SK-N-SH (cell line): ENCODE results near the gene OPA1. TPM values are rescaled to one million over a fixed set of nuclear protein-coding genes. Genes with fewer than 3 reads are reported as not detected.

Experiments used
- CTCF ChIA-PET: fragments of 300-600, 350-600 bp; formaldehyde crosslinking; extraction: SDS; loops from one replicate; lab custom pipeline; 2021; lab: Yijun Ruan, JAX
- POLR2A ChIA-PET: fragments of 350-600 bp; sonication (Branson Sonifier 250); formaldehyde crosslinking; extraction: SDS; loops from one replicate; lab custom pipeline; 2020; ENCODE audit warnings: antibody characterized with exemption, inconsistent platforms; lab: Yijun Ruan, JAX
- DNase-seq: peaks from one replicate; pipeline ENCODE4 v3.0.0; 2012
- H2AFZ ChIP-seq: fragments of 200-600 bp; sonication (generic); 2 replicates; pipeline ENCODE4 v1.8.1; 2016; ENCODE audit warnings: antibody characterized with exemption, mild to moderate bottlenecking, low read depth
- H3F3A ChIP-seq: fragments of 200-600 bp; sonication (generic); replicated peaks from 2 replicates; pipeline ENCODE3; 2016; ENCODE audit warnings: antibody characterized with exemption, mild to moderate bottlenecking; ENCODE audit not compliant: insufficient read depth
- H3K27ac ChIP-seq, 2 experiments: fragments of 200-500 bp in 1 of 2; fragments of 200-600 bp in 1 of 2; sonication (Bioruptor generic) in 1 of 2; sonication (generic), shearing (Covaris generic) in 1 of 2; 2 replicates each; pipeline versions ENCODE4 v1.5.1 to v1.6.1; 2014 to 2016; ENCODE audit warnings: low read depth in 2 of 2, inconsistent platforms in 1 of 2, low read length in 1 of 2, mild to moderate bottlenecking in 1 of 2, mixed read lengths in 1 of 2
- H3K27me3 ChIP-seq: fragments of 200-600 bp; sonication (generic), shearing (Covaris generic); 2 replicates; pipeline ENCODE4 v1.6.1; 2016; ENCODE audit warnings: mixed run types; ENCODE audit not compliant: insufficient read depth
- H3K36me3 ChIP-seq, 2 experiments: fragments of 200-500 bp in 1 of 2; fragments of 200-600 bp in 1 of 2; sonication (Bioruptor generic) in 1 of 2; sonication (generic) in 1 of 2; replicated peaks in 1 of 2; 2 replicates each; pipeline versions ENCODE3 to v1.5.1; 2014 to 2016; ENCODE audit warnings: low read length in 1 of 2, mild to moderate bottlenecking in 1 of 2; ENCODE audit not compliant: insufficient read depth in 2 of 2, control insufficient read depth in 1 of 2
- H3K4me1 ChIP-seq, 2 experiments: fragments of 200-500 bp in 1 of 2; fragments of 200-600 bp in 1 of 2; sonication (Bioruptor generic) in 1 of 2; sonication (generic), shearing (Covaris generic) in 1 of 2; 2 replicates each; pipeline versions ENCODE4 v1.5.1 to v1.6.1; 2014 to 2016; ENCODE audit warnings: low read depth in 1 of 2, low read length in 1 of 2, mixed run types in 1 of 2; ENCODE audit not compliant: insufficient read depth in 2 of 2, control insufficient read depth in 1 of 2
- H3K4me2 ChIP-seq: fragments of 200-600 bp; sonication (generic), shearing (Covaris generic); 2 replicates; pipeline ENCODE4 v1.6.1; 2017; ENCODE audit warnings: mixed run types
- H3K4me3 ChIP-seq, 2 experiments: fragments of 200-500 bp in 1 of 2; fragments of 200-600 bp in 1 of 2; sonication (Bioruptor generic) in 1 of 2; sonication (generic), shearing (Covaris generic) in 1 of 2; 2 replicates each; pipeline versions ENCODE4 v1.5.1 to v1.8.1; 2014 to 2016; ENCODE audit warnings: low read depth in 2 of 2, inconsistent platforms in 1 of 2, low read length in 1 of 2, mild to moderate bottlenecking in 1 of 2, mixed read lengths in 1 of 2, moderate library complexity in 1 of 2
- H3K79me2 ChIP-seq: fragments of 200-600 bp; sonication (generic); 2 replicates; pipeline ENCODE4 v1.8.1; 2017; ENCODE audit warnings: mild to moderate bottlenecking; ENCODE audit not compliant: insufficient read depth
- H3K9ac ChIP-seq: fragments of 200-600 bp; sonication (generic); 2 replicates; pipeline ENCODE4 v1.6.1; 2017; ENCODE audit warnings: mixed run types
- H3K9me2 ChIP-seq: fragments of 200-600 bp; sonication (generic); 2 replicates; pipeline ENCODE4 v1.6.1; 2017; ENCODE audit warnings: mixed run types
- H3K9me3 ChIP-seq: fragments of 200-600 bp; sonication (generic); 2 replicates; pipeline ENCODE4 v1.6.1; 2017; ENCODE audit warnings: mixed run types, mild to moderate bottlenecking, moderate library complexity
- H4K20me1 ChIP-seq: fragments of 200-600 bp; sonication (generic); 2 replicates; pipeline ENCODE4 v1.6.1; 2017; ENCODE audit warnings: mild to moderate bottlenecking, mixed run types; ENCODE audit not compliant: insufficient read depth
- CHD2 ChIP-seq: fragments of 150-350 bp; IDR thresholded peaks from 2 replicates; pipeline ENCODE4 v1.6.1; 2018; ENCODE audit warnings: low read length; ENCODE audit not compliant: partially characterized antibody
- ELF1 ChIP-seq: IDR thresholded peaks from 2 replicates; pipeline ENCODE4 v1.4.0; 2012
- EP300 ChIP-seq, 2 experiments: IDR thresholded peaks; 2 replicates each; pipeline versions ENCODE4 v1.4.0 to v1.6.1; 2012; ENCODE audit warnings: borderline replicate concordance in 1 of 2, low read depth in 1 of 2, low read length in 1 of 2
- FOXJ3 ChIP-seq: sonication (generic); formaldehyde crosslinking; IDR thresholded peaks from 2 replicates; pipeline ENCODE4 v1.5.1; 2020; ENCODE audit warnings: mild to moderate bottlenecking, missing genetic modification reagents
- FOXM1 ChIP-seq: IDR thresholded peaks from 2 replicates; pipeline ENCODE4 v1.4.0; 2012; ENCODE audit warnings: low read depth, mild to moderate bottlenecking
- GABPA ChIP-seq: IDR thresholded peaks from 2 replicates; pipeline ENCODE4 v1.4.0; 2012; ENCODE audit warnings: low read depth, mild to moderate bottlenecking
- IRF3 ChIP-seq: fragments of 150-350 bp; IDR thresholded peaks from 2 replicates; pipeline ENCODE4 v1.6.1; 2016; ENCODE audit warnings: mild to moderate bottlenecking, low read depth, low read length
- JUND ChIP-seq: IDR thresholded peaks from 2 replicates; pipeline ENCODE4 v1.4.0; 2012
- MAX ChIP-seq: IDR thresholded peaks from 2 replicates; pipeline ENCODE4 v1.4.0; 2012; ENCODE audit warnings: low read depth
- NRF1 ChIP-seq: IDR thresholded peaks from 2 replicates; pipeline ENCODE4 v1.6.1; 2012; ENCODE audit warnings: low read depth, mild to moderate bottlenecking, low read length
- PBX3 ChIP-seq: IDR thresholded peaks from 2 replicates; pipeline ENCODE4; 2012
- RCOR1 ChIP-seq: fragments of 150-350 bp; IDR thresholded peaks from 2 replicates; pipeline ENCODE4 v1.6.1; 2017; ENCODE audit warnings: antibody characterized with exemption, low read length
- REST ChIP-seq: IDR thresholded peaks from 2 replicates; pipeline ENCODE4 v1.6.1; 2012; ENCODE audit warnings: mild to moderate bottlenecking, low read depth, low read length, moderate library complexity
- RFX5 ChIP-seq: IDR thresholded peaks from 2 replicates; pipeline ENCODE4 v1.6.1; 2012; ENCODE audit warnings: mild to moderate bottlenecking, improper control_type of control experiment, low read length
- SMC3 ChIP-seq: IDR thresholded peaks from 2 replicates; pipeline ENCODE4 v1.6.1; 2012; ENCODE audit warnings: low read depth, low read length, improper control_type of control experiment
- TCF12 ChIP-seq: IDR thresholded peaks from 2 replicates; pipeline ENCODE4 v1.4.0; 2012
- TEAD4 ChIP-seq: IDR thresholded peaks from 2 replicates; pipeline ENCODE4 v1.4.0; 2012; ENCODE audit warnings: mild to moderate bottlenecking, borderline replicate concordance; ENCODE audit not compliant: insufficient read depth
- YY1 ChIP-seq: IDR thresholded peaks from 2 replicates; pipeline ENCODE4 v1.4.0; 2012; ENCODE audit warnings: low read depth, mild to moderate bottlenecking
- WGBS: methylation state at CpG from one replicate; pipeline ENCODE4 v1.1.6; 2017; ENCODE audit warnings: low lambda C conversion rate; 5-methylcytosine and 5-hydroxymethylcytosine counted together
- polyA plus RNA-seq, 3 experiments: library from polyadenylated mRNA; depleted of rRNA; stranded (reverse); fragments of >200 nt; gene quantifications; 2 replicates each; pipeline ENCODE4 v1.2.3, GENCODE V29; 2012

Gene OPA1
- polyA plus RNA-seq, 1 of the 3 experiments (the other 2 are of a cell fraction), result 11.4 TPM

- CTCF ChIA-PET, result no interaction called here
- no peak overlapping the region for H2AFZ ChIP-seq
- no peaks in the 10 kb centered on the region for H3K9me2 ChIP-seq
- H3K36me3 ChIP-seq, result no peaks in the 10 kb centered on the region
- POLR2A ChIA-PET, result no interaction called here
- no peaks in the 10 kb centered on the region; the same call in 1 of the 2 replicates for H3K27me3 ChIP-seq
- no peak for DNase-seq
- no peaks in the 10 kb centered on the region for H4K20me1 ChIP-seq
- H3K27ac ChIP-seq, result no peak overlapping the region
- no peak overlapping the region for H3K4me3 ChIP-seq
- H3K9ac ChIP-seq, result no peak overlapping the region
- 34% methylated on average over 3 of the region's 3 CpGs for WGBS
- no peaks in the 10 kb centered on the region for H3K79me2 ChIP-seq
- no peaks in the 10 kb centered on the region for H3F3A ChIP-seq
- TF ChIP-seq RCOR1 (no peak), NRF1 (no peak), SMC3 (no peak), TEAD4 (no peak), JUND (no peak), REST (no peak), TCF12 (no peak), MAX (no peak), GABPA (no peak)
- TF ChIP-seq, all 33 proteins: peak for 0
- no peaks in the 10 kb centered on the region for H3K4me1 ChIP-seq
- H3K4me2 ChIP-seq, result no peak overlapping the region
- no peaks in the 10 kb centered on the region for H3K9me3 ChIP-seq
These were observed 127.2 kb downstream of the OPA1 start for GRCh38 chr3:193720169-193720568.

- Histone ChIP-seq H4K20me1 (no peaks in the 10 kb centered on the region), H3K27me3 (no peaks in the 10 kb centered on the region; the same call in 1 of the 2 replicates), H3K9me3 (no peaks in the 10 kb centered on the region), H3K27ac (no peak overlapping the region), H3K79me2 (no peaks in the 10 kb centered on the region), H3K4me1 (no peaks in the 10 kb centered on the region), H3K4me2 (no peak overlapping the region), H2AFZ (no peak overlapping the region), H3K4me3 (no peak overlapping the region), H3K9ac (no peak overlapping the region), H3K36me3 (no peaks in the 10 kb centered on the region), H3F3A (no peaks in the 10 kb centered on the region), H3K9me2 (no peaks in the 10 kb centered on the region)
- ChIA-PET POLR2A (no interaction called here), CTCF (no interaction called here)
- DNase-seq, result no peak
- WGBS, result 61% methylated on average over 3 of the region's 3 CpGs
- TF ChIP-seq ELF1 (no peak), SMC3 (no peak), NRF1 (no peak), REST (no peak), PBX3 (no peak), CHD2 (no peak), EP300 (IDR thresholded peaks at IDR 0.05; ENCODE audit: borderline replicate concordance in 1 of 2, low read depth in 1 of 2, low read length in 1 of 2) (no peak), FOXJ3 (no peak), MAX (no peak), GABPA (no peak), IRF3 (no peak), RFX5 (no peak), RCOR1 (no peak), FOXM1 (no peak), YY1 (no peak)
These were observed 129.6 kb downstream of the OPA1 start for GRCh38 chr3:193722566-193722965.
